Vagina (tissue), 2 donors: ENCODE results near the gene SOCS3.

Experiments used
- POLR2A ChIP-seq, 2 donors: fragments of 450-650 bp; IDR thresholded peaks; one replicate each; pipeline ENCODE4 v1.6.1; 2017; ENCODE audit warnings: antibody characterized with exemption in 2 of 2, mild to moderate bottlenecking in 2 of 2, moderate library complexity in 2 of 2
- POLR2AphosphoS5 ChIP-seq, 2 donors: sonication (generic); formaldehyde crosslinking; IDR thresholded peaks; one replicate each; pipeline ENCODE4 v1.9.0; 2017; ENCODE audit warnings: antibody characterized with exemption in 2 of 2, mild to moderate bottlenecking in 2 of 2, low read depth in 1 of 2; ENCODE audit not compliant: insufficient read depth in 1 of 2
- TF ChIP-seq, protein P1 (sequence below), 3 experiments: fragments of 450-650 bp in 2 of 3; fragments of 200-600 bp in 1 of 3; sonication (generic) in 1 of 3; IDR thresholded peaks; one replicate each; pipeline ENCODE4 v1.5.1; 2017 to 2019; ENCODE audit warnings: antibody characterized with exemption in 3 of 3, mild to moderate bottlenecking in 2 of 3, moderate library complexity in 2 of 3

GRCh38 chr17:78345172-78345571, 14.7 kb downstream of the SOCS3 start:
- TF ChIP-seq, protein P1, sequence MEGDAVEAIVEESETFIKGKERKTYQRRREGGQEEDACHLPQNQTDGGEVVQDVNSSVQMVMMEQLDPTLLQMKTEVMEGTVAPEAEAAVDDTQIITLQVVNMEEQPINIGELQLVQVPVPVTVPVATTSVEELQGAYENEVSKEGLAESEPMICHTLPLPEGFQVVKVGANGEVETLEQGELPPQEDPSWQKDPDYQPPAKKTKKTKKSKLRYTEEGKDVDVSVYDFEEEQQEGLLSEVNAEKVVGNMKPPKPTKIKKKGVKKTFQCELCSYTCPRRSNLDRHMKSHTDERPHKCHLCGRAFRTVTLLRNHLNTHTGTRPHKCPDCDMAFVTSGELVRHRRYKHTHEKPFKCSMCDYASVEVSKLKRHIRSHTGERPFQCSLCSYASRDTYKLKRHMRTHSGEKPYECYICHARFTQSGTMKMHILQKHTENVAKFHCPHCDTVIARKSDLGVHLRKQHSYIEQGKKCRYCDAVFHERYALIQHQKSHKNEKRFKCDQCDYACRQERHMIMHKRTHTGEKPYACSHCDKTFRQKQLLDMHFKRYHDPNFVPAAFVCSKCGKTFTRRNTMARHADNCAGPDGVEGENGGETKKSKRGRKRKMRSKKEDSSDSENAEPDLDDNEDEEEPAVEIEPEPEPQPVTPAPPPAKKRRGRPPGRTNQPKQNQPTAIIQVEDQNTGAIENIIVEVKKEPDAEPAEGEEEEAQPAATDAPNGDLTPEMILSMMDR (IDR thresholded peaks at IDR 0.05): no peak
- TF ChIP-seq POLR2A (IDR thresholded peaks at IDR 0.05): no peak
- no peak for TF ChIP-seq POLR2AphosphoS5 (IDR thresholded peaks at IDR 0.05; ENCODE audit: insufficient read depth in 1 of 2, low read depth in 1 of 2)
